Measurements from ENCODE around the gene LAGE3.

- TF ChIP-seq CTCF (IDR thresholded peaks at IDR 0.05) (no peak), POLR2AphosphoS5 (IDR thresholded peaks at IDR 0.05; ENCODE audit: insufficient read depth in 1 of 2, low read depth in 1 of 2) (no peak)
Observed at GRCh38 chrX:154437971-154438893, 40.8 kb downstream of the LAGE3 start.
